OCI-LY7 (cell line): ENCODE results near the gene FUCA2.

Experiments
- CTCF ChIP-seq: fragments of 200-600 bp; sonication (generic); conservative IDR thresholded peaks from 2 replicates; pipeline ENCODE4 v1.5.1; 2014; ENCODE audit warnings: mild to moderate bottlenecking, antibody characterized with exemption, low read length, moderate library complexity, mixed read lengths
- EZH2phosphoT487 ChIP-seq: fragments of 200-600 bp; sonication (generic); IDR thresholded peaks from 2 replicates; pipeline ENCODE4 v1.6.1; 2018; ENCODE audit warnings: low read depth, borderline replicate concordance, mild to moderate bottlenecking, mixed run types, antibody characterized with exemption, low read length, moderate library complexity, mixed read lengths

- TF ChIP-seq CTCF (no peak), EZH2phosphoT487 (no peak)
Observed at GRCh38 chr6:143478479-143479062, 32.9 kb downstream of the FUCA2 start.
